HG02588 (cell line): ENCODE results near the gene EHBP1L1.

Experiments
- ATAC-seq: cut with Tn5 transposase; IDR thresholded peaks from one replicate; pipeline ENCODE4 v1.9.1; 2021; ENCODE audit warnings: mild to moderate bottlenecking, moderate library complexity; ENCODE audit not compliant: unreplicated experiment

The EHBP1L1 gene

DNA sequence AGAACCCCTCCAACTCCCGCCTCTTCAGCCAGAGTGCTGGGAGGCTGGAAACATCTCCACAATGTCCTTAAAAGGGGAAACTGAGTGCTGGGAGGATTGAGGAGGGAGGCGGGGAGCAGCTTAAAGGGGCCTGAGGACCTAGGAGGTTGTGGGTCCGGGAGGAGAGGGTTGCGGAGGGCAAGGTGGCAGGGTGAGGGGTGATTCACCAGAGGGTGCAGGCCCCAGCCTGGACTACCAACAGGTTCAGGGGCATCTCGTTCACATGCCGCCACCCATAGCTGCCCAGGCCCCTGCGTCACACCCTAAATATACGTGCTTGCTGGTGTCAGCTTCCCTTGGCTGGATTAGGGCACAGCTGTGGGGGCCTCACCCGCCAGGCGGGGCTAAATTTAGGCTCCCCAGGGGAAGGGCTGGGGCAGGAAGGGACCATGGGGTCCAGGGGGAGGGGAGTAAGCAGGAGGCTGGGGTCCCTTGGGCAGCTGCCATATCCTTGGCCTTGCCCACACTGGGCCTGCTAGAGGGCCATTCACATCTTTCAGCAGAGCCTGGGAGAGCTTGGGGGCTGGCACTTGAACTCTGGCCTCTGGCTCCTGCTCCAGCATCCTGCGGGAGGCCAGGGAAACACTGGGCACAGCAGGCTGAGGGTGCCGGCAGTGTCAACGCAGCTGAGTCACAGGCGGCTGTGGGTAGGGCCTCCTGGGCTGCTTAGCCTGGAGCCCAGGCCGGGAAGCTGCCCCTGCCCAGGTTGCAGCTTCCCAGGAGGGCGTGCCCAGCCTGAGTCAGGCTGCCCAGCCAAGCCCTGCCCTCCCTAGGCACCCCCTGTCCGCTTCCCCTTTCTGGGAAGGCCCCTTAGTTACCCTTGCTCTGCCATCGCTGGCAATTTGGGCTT lies 1.3 kb downstream of the EHBP1L1 start:
- no peak for ATAC-seq

DNA sequence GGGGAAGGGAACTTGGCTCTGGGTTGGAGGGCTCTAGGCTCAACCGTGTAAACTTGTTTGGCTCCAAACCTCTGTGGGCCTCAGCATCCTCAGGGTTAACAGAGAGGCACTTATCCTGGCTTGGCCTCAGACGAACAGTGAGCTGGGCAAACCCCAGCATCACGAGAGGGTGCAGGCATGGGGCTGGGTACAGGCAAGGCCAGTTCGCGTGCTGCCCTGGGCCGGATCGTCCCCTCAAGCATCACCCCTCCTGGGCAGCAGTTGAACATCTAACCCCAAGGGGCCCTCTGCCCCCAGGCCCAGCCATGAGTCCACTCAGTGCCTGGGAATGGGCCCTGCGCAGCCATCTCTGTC lies 1.9 kb downstream of the EHBP1L1 start:
- ATAC-seq, result no peak

DNA sequence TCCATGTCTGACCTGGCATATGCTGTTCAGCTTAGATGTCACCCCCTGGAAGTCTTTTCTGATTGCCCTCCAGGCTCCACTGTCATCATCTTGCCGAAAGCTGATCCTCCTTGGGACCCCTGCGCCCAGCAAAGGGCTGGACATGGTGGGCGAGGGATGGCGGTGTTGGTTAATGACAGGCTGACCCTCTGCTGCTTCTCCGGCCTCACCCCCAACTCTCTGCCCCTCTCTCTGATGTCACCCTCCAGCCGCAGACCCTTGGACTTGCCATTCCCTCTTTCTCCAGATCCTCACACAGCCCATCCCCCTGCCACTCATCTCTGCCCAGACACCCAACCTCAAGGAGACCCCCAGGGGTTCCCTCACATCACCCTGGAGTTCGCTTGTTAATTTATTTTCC lies 2.3 kb downstream of the EHBP1L1 start:
- ATAC-seq, result no peak

DNA sequence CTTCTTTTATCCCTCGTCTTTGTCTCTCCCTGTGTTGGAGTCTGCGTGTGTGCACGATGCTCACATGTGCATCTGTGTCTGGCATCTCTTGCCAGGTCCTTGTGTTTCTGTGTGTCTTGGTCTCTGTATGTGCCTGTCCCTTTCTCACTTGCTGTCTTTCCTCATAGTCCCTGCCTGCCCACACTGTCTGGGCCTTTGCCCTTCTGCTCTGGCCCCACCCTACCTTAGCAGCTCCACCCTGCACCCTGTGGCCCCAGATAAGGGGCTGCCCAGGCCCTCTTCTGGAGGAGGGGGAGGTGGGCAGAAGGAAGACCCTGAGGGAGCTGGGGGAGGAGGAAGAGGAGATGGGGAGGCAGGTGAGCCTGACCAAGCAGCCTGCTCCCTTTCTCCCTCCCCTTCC lies 2.8 kb downstream of the EHBP1L1 start:
- ATAC-seq, result no peak

DNA sequence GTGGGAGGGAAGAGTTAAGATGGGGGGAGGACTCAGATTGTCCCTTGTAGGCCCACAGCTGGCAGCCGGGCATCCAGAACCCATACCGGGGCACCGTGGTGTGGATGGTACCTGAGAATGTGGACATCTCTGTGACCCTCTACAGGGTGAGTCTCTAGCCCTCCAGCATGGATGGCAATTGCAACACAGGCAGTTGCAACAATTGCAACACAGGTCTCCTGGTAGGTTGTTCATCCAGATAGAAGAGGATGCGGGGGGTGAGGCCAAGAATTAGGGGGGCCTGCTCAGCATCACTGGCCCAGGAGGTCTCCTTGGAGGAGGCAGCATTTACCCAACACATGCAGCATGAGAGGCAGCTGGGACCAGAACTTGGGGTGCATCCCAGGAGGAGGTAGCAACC lies 3.4 kb downstream of the EHBP1L1 start:
- no peak for ATAC-seq

DNA sequence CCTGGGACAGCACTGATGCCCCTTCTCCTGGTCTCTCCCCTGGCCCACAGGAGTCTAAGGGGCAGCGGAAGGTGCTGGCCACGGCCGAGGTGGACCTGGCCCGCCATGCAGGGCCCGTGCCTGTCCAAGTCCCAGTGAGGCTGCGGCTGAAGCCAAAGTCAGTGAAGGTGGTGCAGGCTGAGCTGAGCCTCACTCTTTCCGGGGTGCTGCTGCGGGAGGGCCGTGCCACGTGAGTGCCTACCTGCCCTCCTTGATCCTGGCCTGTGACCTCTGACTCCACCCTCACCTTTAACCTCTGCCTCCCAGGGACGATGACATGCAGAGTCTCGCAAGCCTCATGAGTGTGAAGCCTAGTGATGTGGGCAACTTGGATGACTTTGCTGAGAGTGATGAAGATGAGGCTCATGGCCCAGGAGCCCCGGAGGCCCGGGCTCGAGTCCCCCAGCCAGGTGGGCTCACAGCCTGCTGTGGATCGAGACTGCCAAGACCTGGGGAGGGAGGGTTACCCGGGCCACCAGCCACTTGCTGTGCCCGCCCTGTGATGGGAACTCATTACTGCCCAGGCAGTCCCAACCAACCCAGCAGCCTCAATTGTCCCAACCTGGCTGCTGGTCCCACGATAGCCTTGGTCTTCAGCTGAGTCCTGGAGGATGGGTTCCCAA lies 4.3 kb downstream of the EHBP1L1 start:
- no peak for ATAC-seq

DNA sequence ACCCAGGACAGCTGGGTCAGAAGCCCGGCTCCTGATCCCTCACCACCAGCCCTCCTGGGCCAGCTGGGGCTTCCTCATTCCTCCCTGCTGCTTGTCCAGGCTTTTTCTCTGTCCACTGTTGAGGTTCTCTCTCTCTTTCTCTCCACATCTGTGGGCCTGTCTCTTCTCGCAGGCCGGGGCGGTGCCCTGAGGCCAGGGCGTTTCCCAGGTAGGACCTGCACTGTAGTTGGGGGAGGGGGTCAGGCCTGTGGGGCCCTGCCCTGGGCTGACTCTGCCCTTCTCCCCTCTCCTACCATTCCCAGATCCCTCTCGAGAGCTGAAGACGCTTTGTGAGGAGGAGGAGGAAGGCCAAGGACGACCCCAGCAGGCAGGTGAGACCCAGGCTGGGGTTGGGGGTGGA lies 4.9 kb downstream of the EHBP1L1 start:
- no peak for ATAC-seq

DNA sequence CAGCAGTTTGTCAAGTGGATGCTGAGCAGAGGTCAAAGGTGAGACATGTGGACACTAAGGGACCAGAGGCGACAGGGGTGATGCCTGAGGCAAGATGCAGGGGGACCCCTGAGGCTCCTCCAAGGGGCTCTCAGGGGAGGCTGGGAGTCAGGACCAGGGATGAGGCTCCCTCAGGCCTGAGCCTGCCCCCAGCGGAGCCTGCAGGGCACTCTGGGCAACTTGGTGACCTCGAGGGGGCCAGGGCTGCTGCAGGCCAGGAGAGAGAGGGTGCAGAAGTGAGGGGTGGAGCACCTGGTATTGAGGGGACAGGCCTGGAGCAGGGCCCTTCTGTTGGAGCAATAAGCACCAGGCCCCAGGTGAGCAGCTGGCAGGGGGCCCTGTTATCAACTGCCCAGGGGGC lies 6.1 kb downstream of the EHBP1L1 start:
- no peak for ATAC-seq

DNA sequence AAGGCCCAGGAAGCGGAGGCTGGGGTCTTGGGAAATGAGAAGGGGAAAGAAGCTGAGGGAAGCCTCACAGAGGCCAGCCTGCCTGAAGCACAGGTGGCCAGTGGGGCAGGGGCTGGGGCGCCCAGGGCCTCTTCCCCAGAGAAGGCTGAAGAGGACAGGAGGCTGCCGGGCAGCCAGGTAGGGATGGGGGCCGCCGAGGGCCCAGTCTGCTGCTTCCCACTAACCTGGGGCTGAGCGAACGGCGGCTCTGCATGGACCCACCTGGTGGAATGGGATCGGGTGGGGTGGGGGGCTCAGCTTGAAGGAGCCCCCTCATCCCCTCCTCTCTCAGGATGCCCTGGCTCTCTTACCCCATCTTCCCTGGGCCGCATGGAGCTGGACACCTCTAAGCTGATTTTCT lies 7.7 kb downstream of the EHBP1L1 start:
- ATAC-seq, result no peak

DNA sequence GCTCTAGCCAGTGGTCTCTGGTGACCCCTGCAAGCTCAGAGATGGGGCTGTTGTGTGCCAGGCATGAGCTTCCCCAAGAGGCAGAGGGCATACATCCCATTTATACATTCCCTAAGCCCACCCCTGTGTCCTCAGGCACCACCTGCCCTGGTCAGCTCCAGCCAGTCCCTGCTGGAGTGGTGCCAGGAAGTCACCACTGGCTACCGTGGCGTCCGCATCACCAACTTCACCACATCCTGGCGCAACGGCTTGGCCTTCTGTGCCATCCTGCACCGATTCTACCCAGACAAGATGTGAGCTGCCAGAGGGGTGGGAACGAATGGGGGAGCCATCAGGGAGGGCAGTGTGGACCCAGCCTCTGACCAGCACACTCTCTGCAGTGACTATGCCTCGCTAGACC lies 8.3 kb downstream of the EHBP1L1 start:
- no peak for ATAC-seq

DNA sequence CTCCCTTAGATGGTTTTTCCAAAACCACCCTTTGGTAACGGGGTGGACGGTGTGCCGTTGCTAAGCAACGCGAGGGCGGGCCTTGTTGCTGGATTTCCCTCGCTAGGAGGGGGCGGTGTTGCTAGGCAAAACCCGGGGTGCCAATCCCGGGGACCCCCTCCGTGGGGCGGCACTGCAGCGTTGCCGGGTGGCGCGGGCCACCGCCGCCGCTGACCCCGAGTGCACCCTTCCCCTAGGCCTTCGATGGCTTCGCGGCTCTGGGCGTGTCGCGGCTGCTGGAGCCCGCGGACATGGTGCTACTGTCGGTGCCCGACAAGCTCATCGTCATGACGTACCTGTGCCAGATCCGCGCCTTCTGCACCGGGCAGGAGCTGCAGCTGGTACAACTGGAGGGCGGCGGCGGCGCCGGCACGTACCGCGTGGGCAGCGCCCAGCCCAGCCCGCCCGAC lies 8.9 kb downstream of the EHBP1L1 start:
- no peak for ATAC-seq

DNA sequence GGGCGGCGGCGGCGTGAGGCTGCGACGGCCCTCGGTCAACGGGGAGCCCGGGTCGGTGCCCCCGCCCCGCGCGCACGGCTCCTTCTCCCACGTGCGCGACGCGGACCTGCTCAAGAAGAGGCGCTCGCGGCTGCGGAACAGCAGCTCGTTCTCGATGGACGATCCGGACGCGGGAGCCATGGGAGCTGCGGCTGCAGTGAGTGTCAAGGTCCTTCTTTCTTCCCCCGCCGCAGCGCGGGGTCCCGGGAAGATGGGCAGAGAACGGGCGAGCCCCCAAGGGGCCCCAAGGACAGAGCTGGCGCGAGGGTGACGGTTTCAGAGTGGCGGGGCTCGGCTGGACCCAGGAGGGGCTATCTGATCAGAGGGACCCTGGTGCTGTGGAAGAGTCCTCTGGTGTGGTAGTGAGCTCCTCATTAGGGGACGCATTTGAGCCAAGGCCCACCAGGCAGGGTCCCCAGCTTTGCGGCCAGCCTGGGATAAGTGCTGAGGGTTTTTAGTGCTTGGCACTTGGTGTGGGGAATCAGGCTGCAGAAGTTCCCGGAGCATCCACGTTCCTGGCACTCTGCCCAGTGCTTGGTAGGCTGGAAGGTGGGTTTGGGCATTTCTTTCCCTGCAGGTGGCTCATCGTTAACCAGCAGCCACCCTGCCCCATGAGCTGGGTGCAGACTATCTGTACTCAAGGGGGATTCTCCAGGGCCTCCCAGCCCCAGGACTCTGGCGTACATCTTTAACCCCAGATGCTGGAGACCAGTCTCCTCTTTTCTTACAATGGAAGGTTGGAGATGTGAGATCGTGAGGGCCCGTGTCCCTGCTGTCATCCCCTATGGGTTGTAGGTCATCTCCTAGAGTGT lies 9.8 kb downstream of the EHBP1L1 start:
- ATAC-seq, result no peak

DNA sequence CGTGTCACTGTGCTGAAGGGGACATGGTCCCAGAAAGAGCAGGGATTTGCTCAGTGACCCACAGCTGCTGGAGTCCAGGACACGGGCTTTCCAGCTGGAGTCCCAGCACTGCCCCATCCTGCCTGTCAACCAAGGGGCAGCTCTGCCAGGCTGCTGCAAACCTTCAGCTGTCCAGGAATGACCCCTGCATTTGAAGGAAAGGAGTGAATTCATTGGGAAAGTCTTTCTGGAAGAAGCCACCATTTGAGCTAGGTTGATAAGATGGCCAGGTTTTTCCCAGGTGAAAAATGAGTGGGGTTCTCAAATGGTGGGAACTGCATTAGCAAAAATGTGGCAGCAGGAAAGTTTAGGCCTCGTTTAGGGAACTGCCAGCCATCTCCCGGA lies 10.4 kb downstream of the EHBP1L1 start:
- ATAC-seq, result no peak

DNA sequence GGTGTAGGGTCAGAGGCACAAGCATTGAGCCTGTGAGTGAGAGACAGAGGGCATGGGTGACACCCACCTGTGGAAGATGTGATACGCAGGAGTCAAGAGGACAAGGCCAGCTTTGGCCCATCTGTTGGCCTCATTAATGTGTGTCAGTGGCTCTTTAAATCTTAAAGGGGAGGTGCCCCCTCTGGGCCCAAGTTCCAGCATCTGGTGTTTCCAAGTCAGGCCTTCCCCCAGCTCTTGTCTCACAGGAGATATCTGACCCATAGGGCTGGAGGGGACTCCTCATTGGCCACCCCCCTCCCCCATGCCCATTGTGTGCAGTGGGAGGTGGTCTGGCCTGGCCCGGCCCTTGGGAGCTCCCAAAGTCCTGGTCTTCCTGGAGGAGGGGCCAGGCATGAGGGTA lies 10.8 kb downstream of the EHBP1L1 start:
- no peak for ATAC-seq

DNA sequence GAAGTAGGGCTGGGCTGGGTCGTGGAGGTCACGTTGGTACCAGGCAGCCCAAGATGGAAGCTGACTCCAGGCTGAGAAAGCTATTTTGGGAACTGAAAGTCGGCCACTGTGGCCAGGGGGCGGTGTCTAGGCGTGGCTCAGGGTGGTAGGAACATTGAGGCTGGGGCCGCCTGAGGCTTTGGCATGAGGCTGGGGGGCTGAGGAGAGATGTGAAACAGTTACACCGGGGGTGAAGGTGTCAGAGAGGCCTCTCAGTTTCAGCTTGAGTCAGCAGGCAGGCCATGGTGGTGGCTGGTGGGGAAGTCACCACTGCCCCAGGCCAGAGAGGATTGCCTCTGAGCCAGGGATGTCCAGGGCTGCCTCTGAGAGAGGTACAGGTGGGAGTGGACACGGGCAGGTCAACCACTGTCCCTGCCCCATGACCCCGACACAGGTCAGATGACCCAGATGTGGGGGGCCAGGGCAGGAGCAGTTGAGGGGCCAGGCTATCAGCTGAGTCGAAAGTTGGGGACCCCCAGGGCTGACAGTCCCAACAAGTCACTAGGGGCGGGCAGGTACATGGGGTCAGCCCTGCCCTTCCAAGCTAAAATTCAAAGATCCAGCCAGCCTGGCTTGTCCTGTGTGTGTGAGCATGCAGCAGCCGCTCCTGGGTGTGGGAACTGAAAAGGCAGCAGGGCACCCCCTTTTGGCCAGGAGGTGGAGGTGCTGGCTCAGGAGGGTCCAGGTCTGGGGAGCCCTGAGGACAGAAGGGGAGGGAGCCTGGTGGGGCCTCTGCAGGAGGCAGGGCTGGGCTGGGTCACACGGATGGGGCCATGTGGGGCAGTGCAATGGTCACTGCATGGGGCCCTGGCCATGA lies 12.6 kb downstream of the EHBP1L1 start:
- ATAC-seq, result peak; percentile 66

DNA sequence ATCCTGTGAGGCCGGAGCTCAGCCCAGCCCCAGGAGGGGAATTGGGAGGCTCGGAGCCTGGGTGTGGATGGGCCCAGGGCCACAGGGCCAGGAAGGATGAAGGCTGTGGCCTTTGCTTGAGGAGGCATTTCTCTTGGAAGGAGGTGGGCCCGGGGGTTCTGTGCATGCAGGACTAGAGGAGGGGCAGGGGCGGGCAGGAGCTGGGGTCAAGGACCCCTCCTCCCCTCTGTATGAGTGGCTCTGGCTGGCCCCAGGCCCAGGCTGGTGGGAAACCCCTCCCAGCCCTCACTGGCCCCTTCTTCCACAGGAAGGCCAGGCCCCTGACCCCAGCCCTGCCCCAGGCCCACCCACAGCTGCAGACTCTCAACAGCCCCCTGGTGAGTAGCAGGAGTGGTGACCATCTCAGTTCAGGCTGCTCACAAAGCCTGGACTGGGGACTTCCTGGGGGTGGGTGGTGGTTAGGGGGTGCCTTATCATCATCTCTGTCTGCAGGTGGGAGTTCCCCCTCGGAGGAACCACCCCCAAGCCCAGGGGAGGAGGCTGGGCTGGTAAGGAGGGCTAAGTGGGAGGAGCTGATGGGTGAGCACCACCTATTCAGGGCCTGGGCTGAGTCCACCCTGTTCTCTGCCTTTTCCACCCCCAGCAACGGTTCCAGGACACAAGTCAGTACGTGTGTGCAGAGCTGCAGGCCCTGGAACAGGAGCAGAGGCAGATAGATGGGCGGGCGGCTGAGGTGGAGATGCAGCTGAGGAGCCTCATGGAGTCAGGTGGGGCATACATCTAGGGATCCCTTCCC lies 13.8 kb downstream of the EHBP1L1 start:
- no peak for ATAC-seq

DNA sequence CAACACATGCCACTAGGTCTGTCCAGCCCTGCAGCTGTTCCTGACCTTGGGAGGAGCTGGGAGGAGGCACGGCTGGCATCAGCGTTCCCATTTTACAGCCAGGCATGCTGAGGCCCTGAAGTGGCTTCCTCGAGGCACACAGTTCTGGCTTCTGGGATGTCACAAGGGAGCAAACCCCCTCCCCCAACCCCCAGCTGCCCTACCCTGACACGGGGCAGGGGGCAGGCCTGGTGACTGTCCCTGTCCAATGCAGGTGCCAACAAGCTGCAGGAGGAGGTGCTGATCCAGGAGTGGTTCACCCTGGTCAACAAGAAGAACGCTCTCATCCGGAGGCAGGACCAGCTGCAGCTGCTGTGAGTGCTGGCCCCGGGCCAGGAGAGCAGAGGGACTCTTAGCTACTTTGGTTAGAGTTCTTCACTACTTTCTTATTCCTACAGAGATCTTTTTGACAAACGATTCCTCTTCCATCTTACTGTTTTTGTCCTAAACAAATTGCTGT lies 14.4 kb downstream of the EHBP1L1 start:
- ATAC-seq, result no peak

DNA sequence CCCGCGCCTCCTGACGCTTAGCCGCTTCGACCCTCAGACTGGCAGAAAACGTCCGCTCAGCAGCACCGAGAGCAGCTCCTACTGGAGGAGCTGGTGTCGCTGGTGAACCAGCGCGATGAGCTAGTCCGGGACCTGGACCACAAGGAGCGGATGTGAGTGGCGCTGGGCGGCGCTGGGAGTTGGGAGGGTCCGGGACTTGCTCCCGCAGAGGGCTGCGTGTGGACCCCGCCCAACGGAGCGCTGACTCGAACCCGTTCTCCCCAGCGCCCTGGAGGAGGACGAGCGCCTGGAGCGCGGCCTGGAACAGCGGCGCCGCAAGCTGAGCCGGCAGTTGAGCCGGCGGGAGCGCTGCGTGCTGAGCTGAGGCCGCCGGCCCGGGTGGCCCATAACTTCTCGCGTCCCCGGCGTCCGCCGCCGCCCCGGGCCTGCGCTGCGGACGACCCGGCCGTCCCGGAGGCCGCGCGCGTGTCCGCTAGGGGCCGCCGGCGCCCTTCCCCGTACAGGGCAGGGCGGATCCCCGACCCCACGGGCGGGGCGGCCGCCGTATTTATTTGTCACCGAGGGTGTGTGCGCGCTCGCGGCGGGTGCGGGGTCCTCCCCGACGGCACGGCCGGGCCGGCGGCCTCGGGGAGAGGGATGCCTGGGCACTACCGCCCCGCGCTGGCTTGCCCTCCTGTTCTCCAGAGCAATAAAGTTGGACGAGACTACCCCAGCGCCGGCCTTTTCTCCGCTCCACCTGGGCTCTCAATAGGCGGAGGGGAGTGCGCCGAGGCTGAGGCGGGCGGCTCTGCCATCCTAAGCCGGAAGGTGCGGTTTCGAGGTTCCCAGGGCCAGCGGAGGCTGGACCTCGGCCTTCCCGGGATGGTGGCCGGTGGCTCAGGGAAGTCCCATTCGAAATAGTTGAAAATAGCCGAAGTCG lies 16.3 kb downstream of the EHBP1L1 start:
- no peak for ATAC-seq
